Measurements from ENCODE around the gene MYLK4.

GRCh38 chr6:2712102-2712501, 38.6 kb downstream of the MYLK4 start:
- TF ChIP-seq CTCF (conservative IDR thresholded peaks at IDR 0.05): no peak
- TF ChIP-seq EZH2 (IDR thresholded peaks at IDR 0.05; ENCODE audit: low read depth): no peak
